ENCODE results near the gene EXO1. TPM values are rescaled to one million over a fixed set of nuclear protein-coding genes. Genes with fewer than 3 reads are reported as not detected.
"Not testable (repeated sequence)": the region's sequence is repeated elsewhere in the genome, so short reads cannot be mapped to it uniquely, and the experiment has no call there.

Gene EXO1
- total RNA-seq: 4.2 TPM

- H3K27ac ChIP-seq (ENCODE audit: low read depth, low read length): peak within 1 kb of the TSS; percentile 92
Observed at GRCh38 chr1:241847796-241848685, at the start of gene EXO1. Gene EXO1 (plus strand): TSS chr1:241848204. CDS start chr1:241850426, 2,222 bp downstream.

GRCh38 chr1:241799416-241799815 lies 48.6 kb upstream of the EXO1 start:
- Histone ChIP-seq H3K4me3 (ENCODE audit: low read length in 3 of 3) (no peak overlapping the region), H3K27ac (ENCODE audit: low read depth, low read length) (no peak overlapping the region), H3K9me3 (ENCODE audit: control insufficient read depth in 3 of 3, low read length in 3 of 3) (no peaks in the 10 kb centered on the region), H3K9ac (ENCODE audit: low read depth in 1 of 3, low read length in 3 of 3) (no peak overlapping the region), H3K4me1 (ENCODE audit: control insufficient read depth in 3 of 3, insufficient read depth in 3 of 3, low read length in 3 of 3) (no peaks in the 10 kb centered on the region), H3K36me3 (ENCODE audit: control insufficient read depth in 3 of 3, insufficient read depth in 3 of 3, low read length in 3 of 3) (no peaks in the 10 kb centered on the region), H3K27me3 (ENCODE audit: control insufficient read depth in 3 of 3, insufficient read depth in 3 of 3, low read length in 3 of 3) (no peaks in the 10 kb centered on the region)

More at GRCh38 chr1:241847796-241848685, at the start of gene EXO1:
- Histone ChIP-seq H3K9ac (ENCODE audit: low read depth in 1 of 3, low read length in 3 of 3) (peak within 1 kb of the TSS; percentile 82 to 93 (median 84)), H3K36me3 (ENCODE audit: control insufficient read depth in 3 of 3, insufficient read depth in 3 of 3, low read length in 3 of 3) (no peaks in the 10 kb centered on the region), H3K27me3 (ENCODE audit: control insufficient read depth in 3 of 3, insufficient read depth in 3 of 3, low read length in 3 of 3) (no peaks in the 10 kb centered on the region), H3K4me3 (ENCODE audit: low read length in 3 of 3) (peak within 1 kb of the TSS; percentile 93 to 97 (median 97)), H3K9me3 (ENCODE audit: control insufficient read depth in 3 of 3, low read length in 3 of 3) (no peaks in the 10 kb centered on the region), H3K4me1 (ENCODE audit: control insufficient read depth in 3 of 3, insufficient read depth in 3 of 3, low read length in 3 of 3) (peaks cover 7 to 13% (median 8%) of the 10 kb centered on the region in 3 donors)

GRCh38 chr1:241800640-241801039 lies 47.4 kb upstream of the EXO1 start:
- H3K36me3 ChIP-seq (ENCODE audit: control insufficient read depth in 3 of 3, insufficient read depth in 3 of 3, low read length in 3 of 3): no peaks in the 10 kb centered on the region
- no peaks in the 10 kb centered on the region for H3K9me3 ChIP-seq (ENCODE audit: control insufficient read depth in 3 of 3, low read length in 3 of 3)
- no peaks in the 10 kb centered on the region for H3K4me1 ChIP-seq (ENCODE audit: control insufficient read depth in 3 of 3, insufficient read depth in 3 of 3, low read length in 3 of 3)
- H3K27me3 ChIP-seq (ENCODE audit: control insufficient read depth in 3 of 3, insufficient read depth in 3 of 3, low read length in 3 of 3): no peaks in the 10 kb centered on the region
- no peak overlapping the region for H3K9ac ChIP-seq (ENCODE audit: low read depth in 1 of 3, low read length in 3 of 3)
- no peak overlapping the region for H3K4me3 ChIP-seq (ENCODE audit: low read length in 3 of 3)
- no peak overlapping the region for H3K27ac ChIP-seq (ENCODE audit: low read depth, low read length)

- Histone ChIP-seq H3K27ac (ENCODE audit: low read depth, low read length) (no peak overlapping the region), H3K27me3 (ENCODE audit: control insufficient read depth in 3 of 3, insufficient read depth in 3 of 3, low read length in 3 of 3) (no peaks in the 10 kb centered on the region), H3K9ac (ENCODE audit: low read depth in 1 of 3, low read length in 3 of 3) (no peak overlapping the region), H3K36me3 (ENCODE audit: control insufficient read depth in 3 of 3, insufficient read depth in 3 of 3, low read length in 3 of 3) (no peaks in the 10 kb centered on the region), H3K9me3 (ENCODE audit: control insufficient read depth in 3 of 3, low read length in 3 of 3) (no peaks in the 10 kb centered on the region), H3K4me1 (ENCODE audit: control insufficient read depth in 3 of 3, insufficient read depth in 3 of 3, low read length in 3 of 3) (no peaks in the 10 kb centered on the region), H3K4me3 (ENCODE audit: low read length in 3 of 3) (no peak overlapping the region)
Observed at GRCh38 chr1:241802863-241803262, 45.1 kb upstream of the EXO1 start.

- H3K27ac ChIP-seq (ENCODE audit: low read depth, low read length); H3K36me3 ChIP-seq (ENCODE audit: control insufficient read depth in 3 of 3, insufficient read depth in 3 of 3, low read length in 3 of 3); H3K9me3 ChIP-seq (ENCODE audit: control insufficient read depth in 3 of 3, low read length in 3 of 3); H3K4me1 ChIP-seq (ENCODE audit: control insufficient read depth in 3 of 3, insufficient read depth in 3 of 3, low read length in 3 of 3); H3K27me3 ChIP-seq (ENCODE audit: control insufficient read depth in 3 of 3, insufficient read depth in 3 of 3, low read length in 3 of 3); H3K4me3 ChIP-seq (ENCODE audit: low read length in 3 of 3); H3K9ac ChIP-seq (ENCODE audit: low read depth in 1 of 3, low read length in 3 of 3): not testable (repeated sequence)
Observed at GRCh38 chr1:241804706-241805105, 43.3 kb upstream of the EXO1 start.

GRCh38 chr1:241808265-241808664 lies 39.7 kb upstream of the EXO1 start:
- no peak overlapping the region for H3K27ac ChIP-seq (ENCODE audit: low read depth, low read length)
- H3K27me3 ChIP-seq (ENCODE audit: control insufficient read depth in 3 of 3, insufficient read depth in 3 of 3, low read length in 3 of 3): peaks cover 0 to 4% (median 0%) of the 10 kb centered on the region in 3 donors
- no peaks in the 10 kb centered on the region for H3K4me1 ChIP-seq (ENCODE audit: control insufficient read depth in 3 of 3, insufficient read depth in 3 of 3, low read length in 3 of 3)
- H3K9me3 ChIP-seq (ENCODE audit: control insufficient read depth in 3 of 3, low read length in 3 of 3): no peaks in the 10 kb centered on the region
- no peaks in the 10 kb centered on the region for H3K36me3 ChIP-seq (ENCODE audit: control insufficient read depth in 3 of 3, insufficient read depth in 3 of 3, low read length in 3 of 3)
- no peak overlapping the region for H3K9ac ChIP-seq (ENCODE audit: low read depth in 1 of 3, low read length in 3 of 3)
- H3K4me3 ChIP-seq (ENCODE audit: low read length in 3 of 3): no peak overlapping the region

GRCh38 chr1:241810769-241811405 lies 37.1 kb upstream of the EXO1 start:
- Histone ChIP-seq H3K9me3 (ENCODE audit: control insufficient read depth in 3 of 3, low read length in 3 of 3) (no peaks in the 10 kb centered on the region), H3K4me1 (ENCODE audit: control insufficient read depth in 3 of 3, insufficient read depth in 3 of 3, low read length in 3 of 3) (no peaks in the 10 kb centered on the region), H3K27me3 (ENCODE audit: control insufficient read depth in 3 of 3, insufficient read depth in 3 of 3, low read length in 3 of 3) (peaks cover 0 to 4% (median 0%) of the 10 kb centered on the region in 3 donors), H3K36me3 (ENCODE audit: control insufficient read depth in 3 of 3, insufficient read depth in 3 of 3, low read length in 3 of 3) (no peaks in the 10 kb centered on the region), H3K27ac (ENCODE audit: low read depth, low read length) (no peak overlapping the region), H3K4me3 (ENCODE audit: low read length in 3 of 3) (no peak overlapping the region), H3K9ac (ENCODE audit: low read depth in 1 of 3, low read length in 3 of 3) (no peak overlapping the region)

GRCh38 chr1:241813768-241814320 lies 34.2 kb upstream of the EXO1 start:
- no peaks in the 10 kb centered on the region for H3K27me3 ChIP-seq (ENCODE audit: control insufficient read depth in 3 of 3, insufficient read depth in 3 of 3, low read length in 3 of 3)
- no peak overlapping the region for H3K4me3 ChIP-seq (ENCODE audit: low read length in 3 of 3)
- no peak overlapping the region for H3K27ac ChIP-seq (ENCODE audit: low read depth, low read length)
- H3K4me1 ChIP-seq (ENCODE audit: control insufficient read depth in 3 of 3, insufficient read depth in 3 of 3, low read length in 3 of 3): no peaks in the 10 kb centered on the region
- no peaks in the 10 kb centered on the region for H3K9me3 ChIP-seq (ENCODE audit: control insufficient read depth in 3 of 3, low read length in 3 of 3)
- H3K9ac ChIP-seq (ENCODE audit: low read depth in 1 of 3, low read length in 3 of 3): no peak overlapping the region
- no peaks in the 10 kb centered on the region for H3K36me3 ChIP-seq (ENCODE audit: control insufficient read depth in 3 of 3, insufficient read depth in 3 of 3, low read length in 3 of 3)

GRCh38 chr1:241816008-241816407 lies 32.0 kb upstream of the EXO1 start:
- Histone ChIP-seq H3K4me1 (ENCODE audit: control insufficient read depth in 3 of 3, insufficient read depth in 3 of 3, low read length in 3 of 3) (no peaks in the 10 kb centered on the region), H3K36me3 (ENCODE audit: control insufficient read depth in 3 of 3, insufficient read depth in 3 of 3, low read length in 3 of 3) (no peaks in the 10 kb centered on the region), H3K4me3 (ENCODE audit: low read length in 3 of 3) (no peak overlapping the region), H3K27ac (ENCODE audit: low read depth, low read length) (no peak overlapping the region), H3K9ac (ENCODE audit: low read depth in 1 of 3, low read length in 3 of 3) (no peak overlapping the region), H3K27me3 (ENCODE audit: control insufficient read depth in 3 of 3, insufficient read depth in 3 of 3, low read length in 3 of 3) (no peaks in the 10 kb centered on the region), H3K9me3 (ENCODE audit: control insufficient read depth in 3 of 3, low read length in 3 of 3) (no peaks in the 10 kb centered on the region)

GRCh38 chr1:241817331-241817792 lies 30.6 kb upstream of the EXO1 start:
- H3K9me3 ChIP-seq (ENCODE audit: control insufficient read depth in 3 of 3, low read length in 3 of 3): no peaks in the 10 kb centered on the region
- no peak overlapping the region for H3K4me3 ChIP-seq (ENCODE audit: low read length in 3 of 3)
- H3K4me1 ChIP-seq (ENCODE audit: control insufficient read depth in 3 of 3, insufficient read depth in 3 of 3, low read length in 3 of 3): no peaks in the 10 kb centered on the region
- no peaks in the 10 kb centered on the region for H3K27me3 ChIP-seq (ENCODE audit: control insufficient read depth in 3 of 3, insufficient read depth in 3 of 3, low read length in 3 of 3)
- no peak overlapping the region for H3K27ac ChIP-seq (ENCODE audit: low read depth, low read length)
- H3K36me3 ChIP-seq (ENCODE audit: control insufficient read depth in 3 of 3, insufficient read depth in 3 of 3, low read length in 3 of 3): no peaks in the 10 kb centered on the region
- no peak overlapping the region for H3K9ac ChIP-seq (ENCODE audit: low read depth in 1 of 3, low read length in 3 of 3)

Measured in skeletal muscle tissue (tissue), 4 donors.